Measurements from ENCODE around the gene AMD1.

The AMD1 gene

DNA sequence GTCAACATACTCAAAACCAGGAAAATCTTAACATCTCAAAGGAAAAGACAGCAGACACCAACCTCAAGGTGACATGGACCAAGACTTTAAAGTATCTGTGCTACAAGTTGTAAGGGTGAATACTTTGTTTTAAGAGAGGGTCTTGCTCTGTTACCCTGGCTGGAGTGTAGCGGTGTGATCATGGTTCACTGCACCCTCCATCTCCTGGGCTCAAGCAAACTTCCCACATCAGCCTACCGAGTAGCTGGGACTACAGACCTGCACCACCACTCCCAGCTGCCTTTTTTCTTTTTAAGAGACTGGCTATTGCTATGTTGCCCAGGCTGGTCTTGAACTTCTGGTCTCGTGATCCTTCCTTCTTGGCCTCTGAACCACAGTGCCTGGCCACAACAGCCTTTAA, 9.7 kb downstream of the AMD1 start:
- H4K20me1 ChIP-seq (ENCODE audit: insufficient read depth, low read length, poor library complexity, severe bottlenecking): peaks cover 99% of the 10 kb centered on the region
- H2AFZ ChIP-seq (ENCODE audit: low read length): no peak overlapping the region
- H3K9ac ChIP-seq (ENCODE audit: low read depth, low read length, poor library complexity, severe bottlenecking): peak overlapping the region; percentile 99
- H3K4me3 ChIP-seq (ENCODE audit: low read length, poor library complexity, severe bottlenecking): peak overlapping the region; percentile 83
- peaks cover 82% of the 10 kb centered on the region for H3K4me1 ChIP-seq (ENCODE audit: insufficient read depth, low read length, poor library complexity, severe bottlenecking)
- peaks cover 100% of the 10 kb centered on the region for H3K79me2 ChIP-seq (ENCODE audit: insufficient read depth, low read length)
- no peaks in the 10 kb centered on the region for H3K9me3 ChIP-seq (ENCODE audit: insufficient read depth, low read depth, low read length)
- peak overlapping the region; percentile 94 for H3K4me2 ChIP-seq (ENCODE audit: low read depth, low read length, poor library complexity, severe bottlenecking)
- peaks cover 24% of the 10 kb centered on the region for H3K36me3 ChIP-seq (ENCODE audit: insufficient read depth, low read length)
- TF ChIP-seq, protein P1, sequence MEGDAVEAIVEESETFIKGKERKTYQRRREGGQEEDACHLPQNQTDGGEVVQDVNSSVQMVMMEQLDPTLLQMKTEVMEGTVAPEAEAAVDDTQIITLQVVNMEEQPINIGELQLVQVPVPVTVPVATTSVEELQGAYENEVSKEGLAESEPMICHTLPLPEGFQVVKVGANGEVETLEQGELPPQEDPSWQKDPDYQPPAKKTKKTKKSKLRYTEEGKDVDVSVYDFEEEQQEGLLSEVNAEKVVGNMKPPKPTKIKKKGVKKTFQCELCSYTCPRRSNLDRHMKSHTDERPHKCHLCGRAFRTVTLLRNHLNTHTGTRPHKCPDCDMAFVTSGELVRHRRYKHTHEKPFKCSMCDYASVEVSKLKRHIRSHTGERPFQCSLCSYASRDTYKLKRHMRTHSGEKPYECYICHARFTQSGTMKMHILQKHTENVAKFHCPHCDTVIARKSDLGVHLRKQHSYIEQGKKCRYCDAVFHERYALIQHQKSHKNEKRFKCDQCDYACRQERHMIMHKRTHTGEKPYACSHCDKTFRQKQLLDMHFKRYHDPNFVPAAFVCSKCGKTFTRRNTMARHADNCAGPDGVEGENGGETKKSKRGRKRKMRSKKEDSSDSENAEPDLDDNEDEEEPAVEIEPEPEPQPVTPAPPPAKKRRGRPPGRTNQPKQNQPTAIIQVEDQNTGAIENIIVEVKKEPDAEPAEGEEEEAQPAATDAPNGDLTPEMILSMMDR (conservative IDR thresholded peaks at IDR 0.05; ENCODE audit: low read length): no peak
- TF ChIP-seq EZH2phosphoT487 (IDR thresholded peaks at IDR 0.05; ENCODE audit: borderline replicate concordance): no peak
- H3K9me2 ChIP-seq (replicated peaks; ENCODE audit: low read depth, low read length): no peaks in the 10 kb centered on the region
- no peaks in the 10 kb centered on the region for H3K27me3 ChIP-seq (ENCODE audit: insufficient read depth, low read length, poor library complexity, severe bottlenecking)
- H3F3A ChIP-seq (ENCODE audit: low read depth): peaks cover 4% of the 10 kb centered on the region; the same call in 1 of the 2 replicates

DNA sequence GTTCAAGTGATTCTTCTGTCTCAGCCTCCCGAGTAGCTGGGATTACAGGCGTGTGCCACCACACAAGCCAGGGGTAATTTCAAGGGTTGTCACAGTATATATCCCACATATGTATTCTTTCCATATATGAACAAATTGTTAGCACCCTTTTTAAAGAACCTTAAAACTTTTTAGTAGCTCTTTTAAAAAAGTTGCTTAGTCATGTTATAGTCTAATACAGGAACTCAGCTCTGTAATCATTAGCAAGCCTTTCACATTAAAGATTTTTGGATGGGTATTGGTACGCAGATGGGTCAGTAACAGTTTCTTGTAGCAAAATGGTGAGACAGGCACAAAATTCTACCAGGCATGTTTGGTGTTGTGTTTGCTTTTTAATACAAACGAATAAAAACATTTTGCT, 10.9 kb downstream of the AMD1 start:
- H3K4me2 ChIP-seq (ENCODE audit: low read depth, low read length, poor library complexity, severe bottlenecking): peak overlapping the region; percentile 94
- H3K4me3 ChIP-seq (ENCODE audit: low read length, poor library complexity, severe bottlenecking): peak overlapping the region; percentile 83
- TF ChIP-seq, protein P1 (conservative IDR thresholded peaks at IDR 0.05; ENCODE audit: low read length): no peak
- H4K20me1 ChIP-seq (ENCODE audit: insufficient read depth, low read length, poor library complexity, severe bottlenecking): peaks cover 99% of the 10 kb centered on the region
- no peak overlapping the region for H2AFZ ChIP-seq (ENCODE audit: low read length)
- H3K27me3 ChIP-seq (ENCODE audit: insufficient read depth, low read length, poor library complexity, severe bottlenecking): no peaks in the 10 kb centered on the region
- H3K9me2 ChIP-seq (replicated peaks; ENCODE audit: low read depth, low read length): no peaks in the 10 kb centered on the region
- H3K36me3 ChIP-seq (ENCODE audit: insufficient read depth, low read length): peaks cover 35% of the 10 kb centered on the region
- H3K4me1 ChIP-seq (ENCODE audit: insufficient read depth, low read length, poor library complexity, severe bottlenecking): peaks cover 70% of the 10 kb centered on the region
- peaks cover 4% of the 10 kb centered on the region; the same call in 1 of the 2 replicates for H3F3A ChIP-seq (ENCODE audit: low read depth)
- H3K9me3 ChIP-seq (ENCODE audit: insufficient read depth, low read depth, low read length): no peaks in the 10 kb centered on the region
- no peak overlapping the region for H3K9ac ChIP-seq (ENCODE audit: low read depth, low read length, poor library complexity, severe bottlenecking)
- H3K79me2 ChIP-seq (ENCODE audit: insufficient read depth, low read length): peaks cover 100% of the 10 kb centered on the region

DNA sequence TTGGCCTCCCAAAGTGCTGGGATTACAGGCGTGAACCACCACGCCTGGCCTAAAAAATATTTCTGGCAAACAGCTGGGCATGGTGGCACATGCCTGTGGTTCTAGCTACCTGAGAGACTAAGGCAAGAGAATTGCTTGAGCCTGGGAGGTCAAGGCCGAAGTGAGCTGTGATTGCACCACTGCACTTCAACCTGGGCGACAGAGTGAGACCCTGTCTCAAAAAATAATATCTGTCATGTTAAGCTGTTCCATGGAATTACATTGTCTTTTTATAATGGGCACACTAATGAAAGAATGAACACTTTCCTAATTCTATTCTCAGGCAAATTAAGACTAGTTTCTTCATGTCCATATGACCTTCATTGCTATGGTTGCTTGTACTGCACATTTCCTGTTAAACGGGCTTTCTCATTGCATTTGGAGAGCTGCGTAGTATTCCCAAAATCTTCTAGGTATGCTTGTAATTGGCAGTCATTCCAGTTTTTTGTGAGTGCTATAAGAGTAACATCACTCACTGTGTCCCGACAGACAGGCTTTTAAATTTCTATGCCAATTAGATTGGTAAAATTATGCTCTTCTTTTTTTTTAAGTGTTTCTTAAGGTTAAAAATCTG, 12.1 kb downstream of the AMD1 start:
- Histone ChIP-seq H4K20me1 (ENCODE audit: insufficient read depth, low read length, poor library complexity, severe bottlenecking) (peaks cover 99% of the 10 kb centered on the region), H3K36me3 (ENCODE audit: insufficient read depth, low read length) (peaks cover 46% of the 10 kb centered on the region), H3K79me2 (ENCODE audit: insufficient read depth, low read length) (peaks cover 100% of the 10 kb centered on the region), H3K9ac (ENCODE audit: low read depth, low read length, poor library complexity, severe bottlenecking) (no peak overlapping the region), H3K27me3 (ENCODE audit: insufficient read depth, low read length, poor library complexity, severe bottlenecking) (no peaks in the 10 kb centered on the region), H3K4me1 (ENCODE audit: insufficient read depth, low read length, poor library complexity, severe bottlenecking) (peaks cover 62% of the 10 kb centered on the region), H3K9me2 (replicated peaks; ENCODE audit: low read depth, low read length) (no peaks in the 10 kb centered on the region), H2AFZ (ENCODE audit: low read length) (no peak overlapping the region), H3F3A (ENCODE audit: low read depth) (peaks cover 4% of the 10 kb centered on the region; the same call in 1 of the 2 replicates), H3K4me3 (ENCODE audit: low read length, poor library complexity, severe bottlenecking) (peak overlapping the region; percentile 83), H3K4me2 (ENCODE audit: low read depth, low read length, poor library complexity, severe bottlenecking) (peak overlapping the region; percentile 94), H3K9me3 (ENCODE audit: insufficient read depth, low read depth, low read length) (no peaks in the 10 kb centered on the region)
- TF ChIP-seq EZH2phosphoT487 (IDR thresholded peaks at IDR 0.05; ENCODE audit: borderline replicate concordance): no peak
- TF ChIP-seq, protein P1 (conservative IDR thresholded peaks at IDR 0.05; ENCODE audit: low read length): no peak

Data from Loucy (cell line).